Activated CD4-positive, alpha-beta T cell treated with anti-CD3 and anti-CD28 coated beads, Interleukin-2, amount 10 ng/mL, durations not matched to agents 24 days and 14 days (primary cell): Measurements from ENCODE around the gene RING1. TPM values are rescaled to one million over a fixed set of nuclear protein-coding genes. Genes with fewer than 3 reads are reported as not detected.
"Not testable (repeated sequence)": the region's sequence is repeated elsewhere in the genome, so short reads cannot be mapped to it uniquely, and the experiment has no call there.

Experiments used
- DNase-seq: peaks from one replicate; pipeline ENCODE4 v3.0.0; 2022
- H3K27ac Mint-ChIP-seq: one replicate; pipeline ENCODE4 v1.8.0; 2022; ENCODE audit warnings: mild to moderate bottlenecking, mixed read lengths
- H3K27me3 Mint-ChIP-seq: one replicate; pipeline ENCODE4 v1.8.0; 2022; ENCODE audit warnings: mixed read lengths
- H3K36me3 Mint-ChIP-seq: one replicate; pipeline ENCODE4 v1.8.0; 2022; ENCODE audit warnings: low read depth, mild to moderate bottlenecking, mixed read lengths
- H3K4me1 Mint-ChIP-seq: one replicate; pipeline ENCODE4 v1.8.0; 2021; ENCODE audit warnings: mixed read lengths
- H3K4me3 Mint-ChIP-seq: one replicate; pipeline ENCODE4 v1.8.0; 2022; ENCODE audit warnings: mild to moderate bottlenecking, moderate library complexity, mixed read lengths
- H3K9me3 Mint-ChIP-seq: one replicate; pipeline ENCODE4 v1.8.0; 2021; ENCODE audit warnings: mixed read lengths
- intact Hi-C: fragments of 100-400 bp; cut with micrococcal nuclease; formaldehyde crosslinking; loops from one replicate; pipeline ENCODE4 v1.15.1; 2023
- total RNA-seq: library from RNA; stranded (reverse); gene quantifications from 2 replicates; pipeline ENCODE4 v1.2.3, GENCODE V29; 2022

The RING1 gene
- total RNA-seq, 1 donor from 2014 or later, result 47.6 TPM

DNA sequence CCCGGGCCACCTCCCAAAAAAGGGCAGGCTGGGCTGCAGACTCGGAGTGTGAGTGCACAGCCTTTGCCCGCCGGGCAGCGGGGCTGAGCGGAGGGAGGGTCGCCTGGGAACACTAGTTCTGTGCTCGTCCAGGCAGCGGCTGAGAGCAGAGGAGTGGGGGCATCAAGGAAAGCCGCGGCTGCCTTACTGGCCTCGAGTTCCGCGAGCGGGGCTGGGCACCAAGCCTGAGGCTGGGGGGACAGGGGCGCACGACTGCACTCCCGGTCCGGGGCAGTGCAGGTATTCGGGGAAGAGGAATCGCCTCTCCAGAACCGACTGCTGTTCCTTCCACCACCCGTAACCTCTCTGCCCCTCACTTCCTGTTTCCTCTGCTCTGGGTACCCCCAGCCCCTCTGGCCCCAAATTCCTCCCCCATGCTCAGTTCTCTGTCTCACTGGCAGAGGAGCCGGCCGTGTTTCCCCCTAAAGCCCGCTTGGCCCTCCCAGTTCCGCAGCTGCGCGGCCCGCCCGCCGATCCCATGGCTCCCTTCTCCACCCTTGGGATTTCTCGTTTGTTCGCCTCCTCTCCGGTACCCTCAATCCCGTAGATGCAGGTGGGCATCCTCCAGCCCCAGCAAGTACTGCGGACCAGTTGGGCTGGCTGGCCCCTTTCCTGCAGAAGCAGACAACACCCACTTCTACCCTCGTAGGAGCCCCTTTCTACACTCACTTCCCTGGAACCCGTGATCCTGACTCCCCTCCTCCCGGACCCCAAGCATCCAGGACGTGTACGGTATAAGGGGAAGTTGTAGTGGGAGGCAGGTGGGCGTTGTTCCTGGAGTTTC, 5.1 kb downstream of the RING1 start:
- H3K4me3 Mint-ChIP-seq, result peak overlapping the region; percentile 59
- H3K9me3 Mint-ChIP-seq, result no peaks in the 10 kb centered on the region
- intact Hi-C loops, result no loop called here
- peaks cover 28% of the 10 kb centered on the region for H3K36me3 Mint-ChIP-seq
- H3K27me3 Mint-ChIP-seq, result peaks cover 40% of the 10 kb centered on the region
- peaks cover 31% of the 10 kb centered on the region for H3K4me1 Mint-ChIP-seq
- no peak for DNase-seq
- no peak overlapping the region for H3K27ac Mint-ChIP-seq

DNA sequence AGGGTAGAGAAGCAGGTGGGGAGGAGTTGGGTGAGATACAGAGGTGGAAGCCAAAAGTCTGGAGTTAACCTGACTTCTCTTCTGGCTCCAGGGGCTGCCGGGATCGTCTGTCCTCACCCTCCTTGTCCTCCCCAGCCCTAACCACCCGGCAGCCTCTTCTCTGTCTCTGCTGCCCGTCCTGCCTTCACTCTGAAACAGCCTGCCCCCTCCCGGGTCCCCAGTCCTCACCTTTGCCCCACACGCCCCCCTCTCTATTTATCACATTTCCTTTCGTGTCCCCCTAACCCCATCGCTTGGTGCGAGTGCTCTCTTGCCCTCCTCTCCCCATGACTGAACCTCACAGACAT, 5.7 kb downstream of the RING1 start:
- Mint-ChIP-seq H3K4me3 (peak overlapping the region; percentile 42), H3K27ac (no peak overlapping the region), H3K9me3 (no peaks in the 10 kb centered on the region), H3K27me3 (peaks cover 45% of the 10 kb centered on the region), H3K4me1 (peaks cover 27% of the 10 kb centered on the region), H3K36me3 (peaks cover 25% of the 10 kb centered on the region)
- no peak for DNase-seq
- intact Hi-C loops, result no loop called here

DNA sequence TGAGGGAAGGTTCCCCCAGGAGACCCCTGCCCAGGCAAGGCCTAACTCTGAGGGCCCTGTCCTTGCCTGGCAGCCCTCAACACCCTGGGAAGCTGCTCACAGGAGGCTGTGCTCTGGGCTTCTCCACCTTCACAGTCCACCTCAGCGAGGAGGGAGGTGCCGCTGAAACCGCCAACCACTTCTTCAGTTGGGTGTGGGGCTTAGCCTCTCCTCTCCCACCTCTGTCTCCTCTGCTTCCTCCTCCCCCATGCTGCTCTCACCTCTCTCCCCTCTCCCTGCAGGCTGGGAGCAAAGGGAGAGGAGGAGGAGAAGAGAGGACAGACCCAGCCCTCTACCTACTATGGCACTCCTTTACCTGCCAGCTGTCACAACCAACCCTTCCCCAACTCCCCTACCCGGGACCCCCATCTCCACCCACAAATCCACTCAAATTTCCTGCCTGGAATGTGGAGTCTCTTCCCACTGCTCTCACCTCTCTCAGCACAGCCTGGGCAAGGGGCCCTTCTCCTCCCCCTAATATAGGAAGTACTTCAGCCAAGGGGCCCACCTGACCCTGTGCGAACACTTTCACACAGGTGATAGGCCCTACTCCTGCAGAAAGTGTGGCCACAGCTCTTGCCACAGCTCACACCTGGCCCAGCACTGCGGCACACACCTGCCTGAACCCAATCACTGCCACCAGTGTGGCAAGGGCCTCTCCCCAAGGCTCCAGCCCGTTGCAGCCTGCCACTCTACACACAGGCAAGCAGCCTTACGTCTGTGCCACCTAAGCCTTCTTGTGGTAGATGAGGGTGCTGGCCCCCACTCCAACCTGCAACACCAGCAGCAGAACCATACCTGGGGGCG, 7.2 kb downstream of the RING1 start:
- H3K4me3 Mint-ChIP-seq, result no peak overlapping the region
- peaks cover 19% of the 10 kb centered on the region for H3K4me1 Mint-ChIP-seq
- H3K27ac Mint-ChIP-seq, result peak overlapping the region; percentile 7
- peaks cover 15% of the 10 kb centered on the region for H3K36me3 Mint-ChIP-seq
- intact Hi-C loops, result no loop called here
- H3K9me3 Mint-ChIP-seq, result no peaks in the 10 kb centered on the region
- no peak for DNase-seq
- H3K27me3 Mint-ChIP-seq, result peaks cover 49% of the 10 kb centered on the region

DNA sequence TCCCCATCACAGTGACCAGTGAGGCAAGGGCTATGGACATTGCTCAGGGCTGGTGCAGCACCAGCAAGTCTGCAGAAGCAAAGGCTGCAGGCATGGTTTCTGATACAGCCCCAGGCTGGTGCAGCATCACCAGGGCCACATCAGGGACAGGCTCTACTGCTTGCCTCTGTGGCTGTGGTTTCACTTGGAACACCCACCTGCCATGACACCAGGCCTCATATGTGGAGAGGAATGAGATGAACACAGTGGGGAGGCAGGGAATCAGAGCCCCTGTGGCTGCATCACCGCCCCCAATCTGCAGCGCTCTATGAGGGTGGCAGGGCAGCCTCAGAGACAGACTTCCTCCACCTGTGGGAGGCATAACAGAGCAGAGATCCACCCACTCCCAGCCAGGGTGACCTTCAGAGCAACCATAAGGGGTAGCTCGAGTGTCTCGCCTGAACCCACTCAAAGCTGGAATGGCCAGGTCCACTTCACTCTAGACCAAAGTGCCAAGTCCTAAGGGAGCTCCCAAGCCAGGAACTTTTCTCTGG, 7.9 kb downstream of the RING1 start:
- peaks cover 50% of the 10 kb centered on the region for H3K27me3 Mint-ChIP-seq
- H3K4me3 Mint-ChIP-seq, result no peak overlapping the region
- no peak for DNase-seq
- H3K36me3 Mint-ChIP-seq, result peaks cover 11% of the 10 kb centered on the region
- H3K4me1 Mint-ChIP-seq, result peaks cover 19% of the 10 kb centered on the region
- intact Hi-C loops, result no loop called here
- H3K27ac Mint-ChIP-seq, result no peak overlapping the region
- H3K9me3 Mint-ChIP-seq, result no peaks in the 10 kb centered on the region

DNA sequence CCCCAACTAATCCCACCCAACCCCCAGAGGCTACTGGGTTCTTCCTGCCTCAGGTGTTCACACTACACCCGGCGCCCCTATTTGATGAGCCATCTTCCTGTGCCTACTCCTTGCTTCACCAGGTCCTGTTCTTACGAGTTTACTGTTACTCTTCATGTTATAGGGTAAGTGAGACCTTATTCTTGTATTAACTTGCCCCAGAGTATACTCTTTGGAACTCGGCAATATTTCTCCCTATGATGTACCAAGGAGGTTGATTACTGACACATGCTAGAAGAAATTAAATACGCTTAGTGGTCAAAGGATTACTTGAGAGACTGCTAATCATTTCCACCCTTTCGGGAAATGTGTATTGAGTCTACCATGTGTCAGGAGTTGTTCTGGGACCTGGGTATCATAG, 8.9 kb downstream of the RING1 start:
- no peak overlapping the region for H3K4me3 Mint-ChIP-seq
- H3K36me3 Mint-ChIP-seq, result peaks cover 5% of the 10 kb centered on the region
- intact Hi-C loops, result no loop called here
- H3K9me3 Mint-ChIP-seq, result no peaks in the 10 kb centered on the region
- H3K27me3 Mint-ChIP-seq, result peaks cover 55% of the 10 kb centered on the region
- H3K4me1 Mint-ChIP-seq, result peaks cover 19% of the 10 kb centered on the region
- no peak for DNase-seq
- no peak overlapping the region for H3K27ac Mint-ChIP-seq

DNA sequence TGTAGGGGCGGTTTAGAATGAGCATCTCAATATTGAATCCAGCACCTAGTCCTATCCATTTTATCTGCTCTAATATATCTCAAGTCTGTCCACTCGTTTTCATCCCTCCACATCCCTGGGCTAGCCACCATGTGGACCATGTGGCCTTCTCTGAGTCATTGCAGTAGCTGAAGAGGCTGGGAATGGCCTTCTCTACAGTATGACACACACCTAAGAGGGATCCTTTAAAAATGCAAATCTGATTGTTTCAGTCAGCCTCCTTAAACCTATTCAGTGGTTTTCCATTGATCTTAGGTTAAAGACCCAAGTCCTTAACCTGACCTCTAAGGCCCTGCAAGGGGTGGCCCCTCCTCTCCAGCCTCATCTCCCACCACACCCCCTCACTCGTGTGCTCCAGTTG, 9.4 kb downstream of the RING1 start:
- H3K27me3 Mint-ChIP-seq, result peaks cover 55% of the 10 kb centered on the region
- intact Hi-C loops, result no loop called here
- no peak overlapping the region for H3K27ac Mint-ChIP-seq
- H3K4me3 Mint-ChIP-seq, result no peak overlapping the region
- H3K9me3 Mint-ChIP-seq, result no peaks in the 10 kb centered on the region
- no peak for DNase-seq
- peaks cover under 1% of the 10 kb centered on the region for H3K36me3 Mint-ChIP-seq
- H3K4me1 Mint-ChIP-seq, result peaks cover 17% of the 10 kb centered on the region

DNA sequence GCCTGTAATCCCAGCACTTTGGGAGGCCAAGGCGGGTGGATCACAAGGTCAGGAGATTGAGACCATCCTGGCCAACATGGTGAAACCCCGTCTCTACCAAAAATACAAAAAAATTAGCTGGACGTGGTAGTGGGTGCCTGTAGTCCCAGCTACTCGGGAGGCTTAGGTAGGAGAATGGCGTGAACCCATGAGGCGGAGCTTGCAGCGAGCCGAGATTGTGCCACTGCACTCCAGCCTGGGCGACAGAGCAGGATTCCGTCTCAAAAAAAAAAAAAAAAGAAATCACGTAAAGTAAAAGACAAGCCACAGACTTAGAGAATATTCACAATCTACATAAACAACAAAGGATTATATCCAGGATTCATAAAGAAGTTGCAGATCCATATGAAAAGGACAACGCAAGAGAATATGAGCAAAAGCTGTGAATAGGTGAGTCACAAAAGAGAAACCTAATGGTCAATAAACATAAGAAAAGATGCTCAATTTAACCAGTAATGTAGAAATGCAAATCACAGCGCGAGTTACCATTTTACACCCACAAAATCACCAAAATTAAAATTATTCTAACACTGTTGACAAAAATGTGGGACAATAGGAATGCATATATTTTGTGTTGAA, 18.3 kb downstream of the RING1 start:
- H3K4me3 Mint-ChIP-seq, H3K4me1 Mint-ChIP-seq, intact Hi-C loops, H3K36me3 Mint-ChIP-seq, DNase-seq, H3K9me3 Mint-ChIP-seq, H3K27ac Mint-ChIP-seq: not testable (repeated sequence)
- H3K27me3 Mint-ChIP-seq, result peaks cover 56% of the 10 kb centered on the region

DNA sequence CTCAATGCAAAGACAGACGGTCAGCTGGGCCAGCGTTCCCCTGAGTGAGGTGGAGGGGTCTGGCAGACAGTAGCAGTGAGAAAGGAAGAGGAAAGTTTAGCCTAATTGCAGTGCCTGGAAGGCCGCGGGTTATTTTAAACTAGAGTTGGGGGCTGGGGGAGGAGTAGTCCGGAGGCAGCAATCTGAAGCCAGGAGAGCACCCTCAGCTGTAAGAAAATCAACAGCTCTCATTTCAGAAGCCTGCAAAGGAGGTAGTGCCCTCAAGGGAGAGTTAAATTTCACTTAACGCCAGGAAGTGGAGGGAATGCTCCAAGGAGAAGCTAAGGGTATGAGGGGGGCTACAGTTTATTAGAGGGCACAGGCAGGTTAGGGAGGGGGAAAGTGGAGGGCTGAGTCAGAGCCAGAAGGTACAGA, 26.9 kb downstream of the RING1 start:
- no peaks in the 10 kb centered on the region for H3K4me1 Mint-ChIP-seq
- no peak overlapping the region for H3K27ac Mint-ChIP-seq
- no peaks in the 10 kb centered on the region for H3K36me3 Mint-ChIP-seq
- intact Hi-C loops, result no loop called here
- DNase-seq, result no peak
- no peak overlapping the region for H3K4me3 Mint-ChIP-seq
- H3K9me3 Mint-ChIP-seq, result no peaks in the 10 kb centered on the region
- H3K27me3 Mint-ChIP-seq, result peaks cover 36% of the 10 kb centered on the region

DNA sequence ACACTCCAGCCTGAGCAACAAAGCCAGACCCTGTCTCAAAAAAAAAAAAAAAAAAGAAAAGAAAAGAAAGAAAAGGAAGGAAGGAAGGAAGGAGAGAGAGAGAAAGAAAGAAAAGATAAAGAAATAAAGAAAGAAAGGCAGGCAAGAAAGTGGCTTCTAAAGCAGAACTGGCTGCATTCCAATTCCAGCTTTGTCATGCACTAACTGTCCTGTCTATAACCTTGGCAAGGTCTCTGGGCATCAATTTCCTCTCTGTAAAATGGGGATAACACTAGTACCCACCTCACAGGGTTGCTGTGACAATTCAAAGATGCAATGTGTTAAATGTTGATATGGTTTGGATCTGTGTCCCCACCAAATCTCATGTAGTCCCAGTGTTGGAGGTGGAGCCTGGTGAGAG, 28.0 kb downstream of the RING1 start:
- Mint-ChIP-seq H3K9me3 (no peaks in the 10 kb centered on the region), H3K36me3 (no peaks in the 10 kb centered on the region), H3K27ac (no peak overlapping the region), H3K4me3 (no peak overlapping the region), H3K4me1 (no peaks in the 10 kb centered on the region), H3K27me3 (peaks cover 33% of the 10 kb centered on the region)
- intact Hi-C loops, result no loop called here
- no peak for DNase-seq

DNA sequence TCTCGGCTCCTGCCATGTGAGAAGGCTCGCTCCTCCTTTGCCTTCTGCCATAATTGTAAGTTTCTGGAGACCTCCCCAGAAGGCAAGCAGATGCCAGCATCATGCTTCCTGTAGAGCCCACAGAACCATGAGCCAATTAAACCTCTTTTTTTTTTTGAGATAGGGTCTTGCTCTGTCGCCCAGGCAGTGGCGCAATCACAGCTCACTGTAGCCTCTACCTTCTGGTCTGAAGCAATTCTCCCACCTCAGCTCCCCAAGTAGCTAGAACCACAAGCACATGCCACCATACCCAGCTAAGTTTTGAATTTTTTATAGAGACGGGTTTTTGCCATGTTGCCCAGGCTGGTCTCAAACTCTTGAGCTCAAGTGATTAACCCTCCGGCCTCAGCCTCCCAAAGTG, 28.6 kb downstream of the RING1 start:
- Mint-ChIP-seq H3K36me3 (no peaks in the 10 kb centered on the region), H3K27me3 (peaks cover 31% of the 10 kb centered on the region)

DNA sequence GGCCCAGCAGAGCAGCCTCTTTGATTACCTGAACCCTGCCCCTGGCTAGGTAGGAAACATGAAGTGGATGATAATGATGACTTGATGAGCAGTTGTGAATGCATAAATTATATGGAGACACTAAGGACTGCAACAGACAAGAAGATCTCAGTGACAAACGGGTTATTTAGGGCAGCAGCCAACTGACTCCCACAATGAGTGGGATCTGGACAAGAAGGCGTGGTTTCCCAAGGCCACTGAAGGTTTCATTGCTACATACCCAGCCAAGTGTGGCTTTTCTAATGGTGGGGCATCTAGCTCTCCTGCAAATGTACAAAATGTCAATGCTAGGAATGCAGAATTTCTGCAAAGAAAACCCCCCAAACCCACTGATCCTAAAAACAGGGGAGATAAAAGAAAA, 29.4 kb downstream of the RING1 start:
- Mint-ChIP-seq H3K4me1 (peaks cover 8% of the 10 kb centered on the region), H3K4me3 (no peak overlapping the region), H3K27me3 (peaks cover 31% of the 10 kb centered on the region)

More for the DNA sequence above, 28.6 kb downstream of the RING1 start:
- Mint-ChIP-seq H3K4me3 (no peak overlapping the region), H3K9me3 (no peaks in the 10 kb centered on the region), H3K27ac (no peak overlapping the region), H3K4me1 (peaks cover 2% of the 10 kb centered on the region)
- no peak for DNase-seq
- intact Hi-C loops, result no loop called here

DNA sequence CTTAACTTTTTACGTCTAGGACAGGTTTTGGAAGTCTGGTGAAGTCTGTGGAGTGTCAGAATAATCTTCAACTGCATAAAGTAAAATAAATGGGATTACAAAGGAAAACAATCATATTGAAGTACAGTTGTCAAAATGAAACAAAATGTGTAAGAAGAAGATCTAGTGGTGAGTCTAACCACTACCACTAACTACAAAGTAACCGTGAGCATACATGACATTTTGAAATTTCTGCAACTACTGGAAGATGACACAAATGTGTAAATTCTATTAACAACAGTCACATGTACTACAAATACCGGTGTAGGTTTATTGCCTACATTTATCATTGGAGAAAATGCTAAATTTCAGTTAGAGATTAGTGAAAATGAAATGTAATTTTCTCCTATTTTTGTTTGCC, 33.7 kb downstream of the RING1 start:
- Mint-ChIP-seq H3K4me3 (peak overlapping the region; percentile 38), H3K27ac (peak overlapping the region; percentile 21), H3K4me1 (peaks cover 8% of the 10 kb centered on the region), H3K36me3 (no peaks in the 10 kb centered on the region), H3K27me3 (peaks cover 21% of the 10 kb centered on the region), H3K9me3 (no peaks in the 10 kb centered on the region)
- intact Hi-C loops, result no loop called here
- DNase-seq, result no peak

More for the DNA sequence above, 29.4 kb downstream of the RING1 start:
- intact Hi-C loops, result no loop called here
- no peak for DNase-seq
- no peaks in the 10 kb centered on the region for H3K9me3 Mint-ChIP-seq
- H3K36me3 Mint-ChIP-seq, result no peaks in the 10 kb centered on the region
- H3K27ac Mint-ChIP-seq, result no peak overlapping the region

DNA sequence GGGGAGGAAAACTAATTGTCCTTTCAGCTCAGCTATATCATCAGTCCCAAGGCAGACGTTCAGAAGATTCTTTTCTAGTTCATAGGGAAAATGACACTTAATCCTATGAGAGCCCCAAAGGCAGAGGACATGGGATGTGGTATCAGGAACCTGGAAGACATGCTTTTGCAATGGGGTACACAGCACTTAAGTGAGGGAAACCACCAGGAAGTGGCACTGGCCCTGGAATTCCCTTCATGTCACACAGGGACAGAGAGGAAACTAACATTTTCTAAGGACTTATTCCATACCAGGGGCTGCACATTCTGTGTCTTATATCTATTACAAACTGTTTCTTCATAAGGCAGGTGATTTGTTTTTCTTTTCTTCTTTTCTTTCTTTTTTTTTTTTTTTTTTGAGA, 35.2 kb downstream of the RING1 start:
- Mint-ChIP-seq H3K36me3 (no peaks in the 10 kb centered on the region), H3K27me3 (peaks cover 21% of the 10 kb centered on the region), H3K27ac (no peak overlapping the region), H3K9me3 (no peaks in the 10 kb centered on the region), H3K4me1 (peaks cover 12% of the 10 kb centered on the region), H3K4me3 (no peak overlapping the region)
- DNase-seq, result no peak
- intact Hi-C loops, result no loop called here
